HG03135 (cell line): Measurements from ENCODE around the gene MICAL3.

Experiments
- ATAC-seq: cut with Tn5 transposase; IDR thresholded peaks from one replicate; pipeline ENCODE4 v1.9.1; 2021; ENCODE audit warnings: mild to moderate bottlenecking, moderate library complexity; ENCODE audit not compliant: unreplicated experiment

MICAL3 gene

DNA sequence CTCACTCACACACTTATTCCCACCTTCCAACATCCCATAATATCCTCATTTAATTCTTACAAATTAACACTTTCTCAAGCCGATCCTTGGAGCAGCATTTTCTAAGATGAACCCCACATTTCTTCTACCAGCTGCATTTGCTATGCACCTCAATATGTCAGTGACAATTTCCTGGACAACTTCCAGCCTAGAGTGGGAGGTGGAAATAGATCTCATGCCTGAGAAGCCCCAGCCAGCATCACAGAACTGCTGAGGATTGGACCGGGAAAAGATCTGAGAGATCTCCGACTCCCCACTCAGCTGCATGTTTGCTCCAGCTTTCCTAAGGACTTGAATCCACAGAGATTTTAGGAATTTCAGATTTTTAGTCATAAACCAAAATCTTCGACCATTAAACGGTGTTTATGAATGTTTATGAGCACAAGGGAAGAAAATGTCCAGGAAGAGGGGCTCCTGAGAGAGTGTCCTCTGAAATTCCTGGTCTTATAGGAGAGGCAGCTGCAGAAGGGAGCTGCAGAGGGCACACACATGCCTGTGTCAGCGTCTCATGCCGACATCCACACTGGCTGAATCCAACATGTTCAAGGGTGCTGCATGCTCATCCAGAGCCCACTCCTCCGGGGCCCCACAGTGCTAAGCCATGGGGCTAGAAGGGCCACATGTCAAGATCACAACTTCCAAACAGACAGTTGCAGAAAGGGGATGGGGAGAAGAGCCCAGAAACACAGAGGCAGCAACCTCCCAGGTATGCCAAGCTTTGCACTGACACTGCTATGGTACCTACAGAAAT lies 68.6 kb downstream of the MICAL3 start:
- no peak for ATAC-seq

DNA sequence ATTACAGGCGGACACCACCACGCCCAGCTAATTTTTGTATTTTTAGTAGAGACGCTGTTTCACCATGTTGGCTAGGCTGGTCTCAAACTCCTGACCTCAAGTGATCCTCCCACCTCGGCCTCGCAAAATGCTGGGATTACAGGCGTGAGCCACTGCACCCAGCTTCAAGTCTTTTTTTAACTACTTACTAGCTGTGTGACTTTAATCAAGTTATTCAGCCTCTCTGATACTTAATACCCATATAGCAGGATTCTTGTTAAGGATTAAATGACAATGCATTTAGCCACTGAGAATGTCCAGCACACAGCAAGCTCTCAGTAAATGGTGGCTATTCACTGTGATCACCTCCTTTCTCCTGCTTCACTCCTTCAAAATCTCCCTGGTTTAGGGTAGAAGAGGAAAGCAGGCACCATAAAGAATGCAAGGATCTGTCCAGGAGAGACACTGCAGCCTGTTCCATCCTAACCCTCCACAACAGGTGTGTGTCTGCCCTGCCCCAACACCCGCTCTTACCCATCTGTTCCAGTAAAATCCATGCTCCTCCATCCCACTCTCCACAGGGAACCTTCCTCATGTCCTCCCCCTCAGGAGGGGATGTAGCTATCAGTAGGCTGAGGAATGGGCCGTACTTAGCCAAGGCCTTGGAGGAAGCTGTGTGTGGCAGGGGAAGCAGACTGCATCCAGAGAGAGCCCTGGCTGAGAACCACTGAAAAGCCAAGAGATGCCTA lies 69.3 kb downstream of the MICAL3 start:
- no peak for ATAC-seq

DNA sequence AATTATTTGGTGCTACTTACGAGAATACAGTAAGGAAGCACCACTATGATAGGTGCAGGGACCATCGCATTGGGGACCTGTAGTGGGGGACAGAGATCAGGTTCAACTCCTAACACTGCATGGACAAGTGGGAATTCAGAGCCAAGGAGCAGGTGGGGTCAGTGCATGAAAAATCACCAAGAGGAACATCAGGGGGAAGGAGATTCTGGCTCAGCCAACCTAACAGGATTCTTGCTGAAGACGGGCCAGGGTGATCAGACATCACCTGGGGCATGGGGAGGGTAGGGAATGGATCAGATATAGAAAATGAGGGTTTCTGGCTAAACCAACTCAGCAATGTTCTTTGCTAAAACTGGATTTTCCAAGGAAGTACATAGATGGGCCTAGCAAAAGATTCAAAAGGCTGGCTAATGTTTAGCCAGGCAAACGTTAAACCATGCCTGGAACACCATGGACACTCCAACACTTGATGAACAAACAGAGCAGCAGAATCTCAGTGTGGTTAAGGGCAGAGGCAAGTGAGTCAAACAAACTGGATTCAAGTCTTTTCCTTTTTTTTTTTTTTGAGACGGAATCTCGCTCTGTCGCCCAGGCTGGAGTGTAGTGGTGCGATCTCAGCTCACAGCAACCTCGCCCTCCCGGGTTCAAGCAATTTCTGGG lies 70.0 kb downstream of the MICAL3 start:
- no peak for ATAC-seq

DNA sequence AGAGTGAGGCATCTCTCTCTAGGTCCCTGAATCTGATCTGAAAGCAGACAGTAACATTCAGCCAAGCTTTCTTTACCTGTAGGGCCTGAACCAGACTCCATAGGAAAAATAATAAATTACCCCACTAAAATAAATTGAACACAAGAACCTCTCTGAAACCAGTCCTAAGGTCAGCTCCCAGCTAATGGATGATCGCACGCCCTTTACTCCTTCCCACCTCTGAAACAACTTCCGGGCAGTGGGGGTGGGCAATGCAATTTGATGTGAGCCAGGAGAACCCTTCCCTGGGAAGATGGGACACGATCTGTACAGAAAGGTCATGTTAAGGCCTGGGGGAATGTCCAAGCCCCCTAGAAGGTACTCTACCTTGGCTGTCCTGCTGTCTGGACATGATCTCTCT lies 71.2 kb downstream of the MICAL3 start:
- no peak for ATAC-seq

DNA sequence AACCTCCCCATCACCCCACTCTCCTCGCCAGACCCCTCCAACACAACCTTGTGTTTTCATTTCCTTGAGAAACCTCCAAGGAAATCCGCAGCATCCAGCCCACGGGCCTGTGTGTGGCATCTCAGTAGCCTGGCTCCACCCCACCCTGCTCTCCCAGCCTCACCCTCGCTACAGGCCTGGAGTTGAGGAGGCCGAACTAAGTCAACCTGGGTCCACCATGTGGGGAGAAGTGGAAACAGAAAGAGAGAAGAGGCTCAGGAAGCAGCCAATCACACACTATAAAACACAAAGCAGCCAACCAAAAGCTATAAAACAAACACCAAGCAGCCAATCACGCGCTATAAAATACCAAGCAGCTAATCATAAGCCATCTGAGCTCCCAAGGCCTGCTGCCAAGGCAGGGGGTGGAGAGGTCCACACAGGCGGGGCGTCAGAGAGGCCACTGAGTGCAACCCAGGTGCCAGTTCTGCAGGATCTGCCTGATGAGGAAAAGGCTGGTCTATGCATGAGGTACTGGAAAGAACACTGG lies 72.0 kb downstream of the MICAL3 start:
- no peak for ATAC-seq

DNA sequence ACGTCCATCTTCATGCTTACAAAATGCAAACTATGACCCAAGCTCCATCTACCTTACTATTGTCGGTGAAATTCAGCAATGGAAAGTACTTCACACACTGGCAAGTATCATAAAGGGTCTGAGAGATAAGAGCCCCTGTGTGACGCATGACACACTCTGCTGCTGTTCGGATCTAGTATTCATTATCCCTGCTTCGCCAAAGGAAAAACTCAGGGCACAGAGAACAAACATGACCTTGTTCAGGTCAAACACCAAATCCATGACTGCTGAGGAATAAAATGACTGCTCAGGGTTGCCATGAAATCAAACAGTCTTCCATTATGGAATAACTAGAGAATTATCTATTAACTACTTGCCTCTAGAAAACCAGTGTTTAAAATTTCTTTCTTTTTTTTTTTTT lies 73.0 kb downstream of the MICAL3 start:
- no peak for ATAC-seq

DNA sequence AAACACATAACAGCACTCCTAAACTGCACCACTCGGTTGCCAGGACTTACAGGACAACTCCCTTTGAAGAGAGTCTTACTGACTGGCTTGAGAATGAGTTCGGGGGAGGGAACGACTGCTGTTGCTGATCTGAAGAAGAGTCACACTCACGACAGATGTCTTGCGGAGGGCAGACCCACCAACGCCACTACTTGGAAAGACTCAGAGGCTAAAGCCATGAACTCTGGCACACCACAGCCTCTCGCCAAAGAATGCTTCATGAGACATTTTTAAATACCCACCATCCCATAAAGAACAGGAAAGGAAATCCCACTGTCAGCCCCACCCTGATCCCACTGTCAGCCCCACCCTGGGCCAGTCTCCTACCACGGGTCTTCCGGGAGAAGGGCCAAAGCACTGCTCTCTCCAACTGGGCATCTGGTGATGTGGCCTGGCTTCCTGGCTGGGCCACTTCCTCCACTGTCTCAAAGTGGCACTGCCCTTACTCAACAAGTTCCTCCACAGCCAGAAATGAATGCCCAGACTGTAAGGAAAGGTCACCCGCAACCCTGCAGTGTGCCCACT lies 73.6 kb downstream of the MICAL3 start:
- no peak for ATAC-seq

DNA sequence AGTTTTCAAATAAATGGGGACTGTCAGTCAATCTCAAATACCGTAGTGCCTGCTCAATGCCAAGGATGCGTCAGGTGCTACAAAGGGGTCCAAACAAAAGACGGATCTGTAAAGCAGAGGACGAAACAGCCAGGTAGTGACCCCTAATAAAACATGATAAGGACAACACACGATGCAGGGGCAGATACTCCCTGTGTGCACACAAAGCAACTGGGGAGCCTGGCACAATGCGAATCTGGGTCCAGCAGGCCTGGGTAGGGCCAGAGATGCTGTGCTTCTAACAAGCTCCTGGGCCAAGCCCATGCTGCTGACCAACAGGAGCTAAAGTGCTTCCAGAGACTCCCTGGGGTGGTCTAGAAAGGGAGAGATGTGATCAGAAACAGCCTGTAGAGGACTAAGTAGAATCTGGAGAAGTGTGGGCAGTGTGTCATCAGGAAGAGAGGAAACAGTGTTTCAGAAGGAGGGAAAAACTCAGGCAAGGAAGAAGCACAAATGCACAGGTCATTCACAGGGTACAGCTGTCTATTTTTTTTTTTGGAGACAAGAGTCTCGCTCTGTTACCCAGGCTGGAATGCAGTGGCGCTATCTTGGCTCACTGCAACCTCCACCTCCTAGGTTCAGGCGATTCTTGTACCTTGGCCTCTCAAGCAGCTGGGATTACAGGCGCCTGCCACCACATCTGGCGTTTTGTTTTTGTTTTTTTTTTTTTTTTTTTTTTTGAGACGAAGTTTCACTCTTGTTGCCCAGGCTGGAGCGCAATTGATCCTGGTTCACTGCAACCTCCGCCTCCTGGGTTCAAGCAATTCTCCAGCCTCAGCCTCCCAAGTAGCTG lies 74.5 kb downstream of the MICAL3 start:
- ATAC-seq = no peak

DNA sequence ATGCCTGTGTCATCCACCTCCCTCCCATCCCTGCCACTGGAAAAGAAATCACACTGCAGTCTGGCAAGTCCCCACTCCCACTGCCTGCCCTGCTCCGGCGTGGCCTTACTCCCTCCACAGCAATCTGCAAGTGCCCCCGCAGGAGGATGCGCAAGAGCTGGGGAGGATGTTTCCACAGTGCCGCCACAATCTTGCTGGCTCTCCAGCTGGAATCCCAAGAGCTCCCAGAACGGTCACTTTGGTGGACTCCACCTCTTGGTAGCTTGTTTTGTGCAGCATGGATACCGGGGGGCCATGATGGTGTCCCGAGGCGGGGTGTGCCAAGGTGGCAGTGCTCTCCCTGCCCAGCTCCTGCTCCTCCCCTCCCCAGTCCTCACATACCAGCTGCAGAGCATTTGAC lies 76.3 kb downstream of the MICAL3 start:
- no peak for ATAC-seq

DNA sequence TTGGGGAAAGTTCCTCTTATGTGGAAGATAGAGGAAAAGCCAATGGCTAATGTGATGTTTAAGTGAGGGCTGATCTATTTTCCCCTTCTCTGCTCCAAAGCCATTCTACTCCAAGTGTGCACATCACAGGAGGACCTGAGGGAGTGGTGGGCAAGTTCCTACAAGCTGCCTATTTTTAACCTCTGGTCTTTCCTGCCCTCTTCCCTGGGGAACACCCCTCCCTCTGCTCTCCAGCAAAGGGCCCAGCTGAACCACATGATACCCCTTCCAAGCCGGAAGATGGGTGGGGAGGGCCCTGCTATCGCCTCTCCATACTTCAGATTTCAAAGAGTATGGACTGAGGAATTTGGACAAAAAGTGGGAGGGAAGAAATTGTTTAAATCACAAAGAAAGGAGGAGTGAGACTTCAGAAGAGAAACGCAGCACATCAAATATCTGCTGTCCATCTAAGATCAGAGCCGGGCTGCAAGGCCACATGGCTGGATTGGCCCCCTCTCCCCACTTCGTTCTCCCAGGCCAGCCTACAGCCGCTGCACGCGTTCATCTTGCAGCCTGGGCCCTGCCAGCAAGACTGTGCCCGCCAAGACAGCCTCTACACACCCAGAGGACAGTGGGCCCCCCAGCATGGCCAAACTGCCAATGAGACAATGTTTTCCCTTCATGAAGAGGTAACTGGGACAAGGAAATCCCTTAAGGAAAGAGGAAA lies 77.5 kb downstream of the MICAL3 start:
- no peak for ATAC-seq

DNA sequence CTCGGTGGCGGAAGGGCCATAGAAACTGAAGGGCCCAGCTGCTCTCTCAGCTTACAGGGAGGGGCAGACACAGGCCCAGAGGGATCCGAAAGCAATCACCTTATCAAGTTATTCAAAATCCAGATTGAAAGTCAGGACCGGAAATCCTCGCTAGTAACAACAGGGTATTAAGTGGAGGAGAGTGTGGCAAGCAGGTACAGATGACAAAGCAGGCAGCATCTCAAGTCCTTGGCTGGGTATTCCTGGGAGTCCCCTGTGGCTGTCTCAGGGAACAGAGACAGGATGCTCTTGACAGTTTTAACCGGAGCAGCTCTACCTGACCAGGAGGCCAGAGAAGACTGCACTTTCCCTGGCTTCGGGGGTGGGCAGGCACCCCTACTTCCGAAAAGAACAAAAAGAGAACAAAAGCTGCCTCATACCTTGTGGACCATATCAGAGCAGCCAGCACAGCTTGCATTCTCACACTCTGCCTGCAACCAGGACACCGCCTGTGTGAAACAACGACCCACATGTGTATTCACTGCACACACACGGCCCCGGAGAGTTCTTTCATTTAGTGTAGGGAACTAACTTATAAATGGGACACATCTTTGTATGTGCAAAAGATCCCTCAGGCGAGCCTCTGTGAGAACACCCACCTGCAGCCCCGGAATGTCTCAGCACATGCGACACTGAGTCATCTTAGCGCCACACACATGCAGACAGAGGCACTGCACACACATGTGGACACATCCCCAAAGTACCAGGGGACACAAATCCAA lies 78.3 kb downstream of the MICAL3 start:
- ATAC-seq = no peak

DNA sequence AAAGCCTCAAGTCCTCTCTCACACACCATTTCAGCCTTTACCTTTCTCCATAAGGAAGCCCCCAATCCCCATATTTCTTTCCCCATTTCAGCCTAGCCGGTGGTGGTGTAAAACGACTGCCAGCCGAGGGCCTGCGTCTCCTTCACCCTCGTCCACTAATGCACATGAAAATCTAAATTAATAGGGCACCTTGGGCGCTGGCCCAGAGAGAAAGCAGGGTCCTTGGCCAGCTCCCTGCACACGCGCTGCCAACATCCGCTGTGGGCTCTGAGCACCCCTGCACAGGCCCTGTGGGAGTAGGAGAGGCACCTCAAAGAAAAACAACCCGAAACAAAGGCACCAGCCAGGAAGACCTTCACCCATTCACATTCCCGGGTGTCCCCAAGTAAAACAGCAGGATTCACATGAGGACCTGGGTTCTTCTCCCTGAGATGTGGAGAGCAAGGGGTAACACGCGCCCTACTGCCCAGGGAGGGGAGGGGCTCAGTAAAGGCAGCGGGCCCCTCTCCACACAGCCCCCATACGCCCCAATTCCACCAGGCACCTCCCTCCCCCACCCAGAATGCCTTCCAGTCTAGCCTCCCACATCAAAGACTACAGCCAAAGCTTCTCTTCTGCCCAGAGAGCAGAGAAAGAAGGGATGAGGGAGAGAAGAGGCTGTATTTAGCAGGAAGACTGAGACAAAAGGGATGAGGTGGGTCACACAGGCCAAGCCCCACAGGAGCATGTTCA lies 79.0 kb downstream of the MICAL3 start:
- no peak for ATAC-seq

DNA sequence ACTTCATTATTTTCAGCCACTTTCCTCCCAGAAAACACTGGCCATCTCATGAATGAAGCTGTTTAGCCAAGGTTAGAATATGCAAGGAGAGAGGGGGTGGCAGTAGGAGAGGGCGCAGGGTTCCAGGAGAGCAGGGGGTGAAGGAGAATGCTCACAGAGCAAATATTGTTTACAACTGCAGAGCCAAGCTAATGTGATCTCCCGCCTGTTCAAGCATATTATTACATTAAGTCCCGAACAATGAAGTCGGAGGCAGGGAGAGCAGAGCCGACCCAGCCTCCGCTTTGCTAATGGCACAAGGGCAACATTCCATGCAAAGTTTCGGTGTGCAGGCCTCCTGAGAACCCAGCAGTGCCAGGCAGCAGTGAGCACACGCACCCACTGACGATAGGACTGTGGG lies 80.1 kb downstream of the MICAL3 start:
- no peak for ATAC-seq

DNA sequence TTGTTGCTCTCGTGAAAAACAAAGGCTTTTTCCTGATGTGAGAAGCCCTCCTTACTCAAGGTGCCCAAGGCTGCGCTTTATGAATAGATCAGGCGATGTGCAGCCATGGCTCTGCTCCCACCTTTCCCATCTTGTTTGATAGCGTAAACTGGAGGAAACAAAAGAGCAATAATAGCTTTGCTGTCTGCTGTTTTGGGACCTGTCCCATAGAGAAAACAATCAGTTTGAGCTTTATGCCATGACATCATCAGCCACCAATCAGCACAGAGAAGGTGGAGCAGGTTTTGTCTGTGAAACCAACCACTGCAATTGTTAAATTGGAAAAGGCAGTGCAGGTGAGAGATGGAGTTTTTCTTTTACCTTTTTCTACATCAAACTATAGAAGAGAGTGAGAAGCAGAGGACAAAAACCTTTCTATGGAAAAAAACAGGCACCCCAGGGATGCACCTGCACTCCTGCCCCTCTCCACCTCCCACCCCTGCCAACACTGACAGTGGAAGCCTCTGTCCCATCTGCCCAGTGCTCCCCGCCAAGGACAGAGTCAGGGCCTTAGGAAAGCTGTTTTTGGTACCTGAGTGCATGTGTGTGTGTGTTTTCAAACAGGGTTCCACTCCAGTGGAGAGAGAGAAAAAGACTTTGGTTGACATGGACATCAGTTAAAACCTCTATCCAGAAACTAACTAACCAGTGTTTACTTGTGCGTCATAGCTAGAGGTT lies 80.7 kb downstream of the MICAL3 start:
- ATAC-seq = no peak

DNA sequence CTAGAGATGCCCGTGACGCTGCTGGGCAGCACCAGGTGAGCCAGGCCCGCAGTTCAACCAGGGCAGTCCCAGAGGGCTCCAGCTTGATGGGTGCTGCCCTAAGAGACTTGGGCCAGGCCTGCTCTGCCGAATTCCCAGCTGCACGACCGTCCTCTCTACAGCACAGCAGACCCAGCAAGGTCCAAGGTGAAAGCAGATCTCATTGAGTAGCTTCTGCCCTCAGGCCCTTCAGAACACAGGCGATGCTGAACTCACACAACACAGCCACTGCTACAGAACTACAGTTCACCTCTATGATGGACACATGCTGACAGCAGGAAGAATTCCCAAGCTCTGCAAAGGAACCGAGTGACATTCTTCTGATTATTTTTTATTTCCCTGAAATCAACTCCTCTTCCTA lies 81.6 kb downstream of the MICAL3 start:
- no peak for ATAC-seq

DNA sequence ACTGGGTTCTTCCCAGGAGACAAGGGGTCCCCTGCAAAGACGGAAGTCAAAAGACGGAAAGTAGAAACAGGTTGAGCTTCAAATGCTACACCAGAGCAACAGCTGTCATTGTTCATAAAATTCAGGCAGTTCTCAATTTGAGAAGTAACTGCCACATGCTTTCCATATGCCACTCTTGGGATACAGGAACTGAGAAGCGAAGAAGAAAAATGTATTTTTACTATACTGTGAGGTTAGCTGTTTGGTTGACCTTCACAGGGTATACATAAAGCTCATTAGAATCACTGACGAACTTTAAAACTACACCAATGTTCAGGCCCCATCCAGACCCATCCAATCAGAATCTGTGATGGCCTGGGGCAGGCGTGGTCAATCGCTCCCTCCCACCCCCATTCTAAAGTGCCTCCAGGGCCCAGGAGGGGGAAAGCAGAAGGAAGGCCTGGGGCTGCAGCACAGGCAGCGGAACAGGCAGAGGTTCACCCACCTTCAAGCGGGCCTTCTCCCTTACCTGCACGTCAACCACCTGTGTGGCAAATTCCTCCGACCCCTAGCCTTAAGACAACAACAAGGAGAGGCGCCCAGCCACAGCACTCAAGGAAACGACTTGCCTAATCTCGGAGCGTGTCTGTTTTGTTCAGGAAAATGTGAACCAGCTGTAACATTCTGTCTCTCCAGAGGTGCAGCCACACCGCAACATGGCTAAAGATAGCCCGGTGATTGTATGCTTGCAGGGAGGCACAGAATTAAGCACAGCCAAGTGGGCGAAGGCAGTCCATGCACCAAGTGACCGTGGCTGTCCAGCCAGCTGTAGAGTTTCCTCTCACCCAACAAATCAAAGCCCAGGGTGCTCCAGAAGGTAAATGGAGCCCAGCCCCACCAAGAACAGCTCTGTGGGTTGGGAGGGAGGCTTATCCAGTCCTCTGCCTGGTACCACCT lies 82.6 kb downstream of the MICAL3 start:
- no peak for ATAC-seq

DNA sequence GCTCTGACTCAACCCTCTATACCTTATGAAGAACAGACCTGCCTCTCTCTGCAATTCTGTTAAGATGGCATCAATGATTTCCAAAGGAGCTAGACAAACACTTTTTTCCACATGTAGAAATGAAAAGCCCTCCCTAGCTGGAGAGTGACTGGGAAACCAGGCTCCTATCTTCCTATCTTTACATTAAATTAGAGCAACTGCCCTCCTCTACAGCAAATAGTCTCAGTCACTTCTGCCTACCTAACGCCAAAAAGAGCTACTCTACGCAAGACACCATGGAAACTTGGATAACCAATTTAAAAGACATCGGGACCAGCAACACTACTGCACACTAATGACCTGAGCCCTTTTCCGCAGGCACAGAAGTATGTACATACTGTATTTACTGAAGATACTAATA lies 84.8 kb downstream of the MICAL3 start:
- no peak for ATAC-seq
